PC-3 (cell line): ENCODE data around the gene PGBD5.

ENCODE experiments used
- EZH2phosphoT487 ChIP-seq: fragments of 300-600 bp; sonication (generic); IDR thresholded peaks from 2 replicates; pipeline ENCODE4 v1.6.1; 2018; ENCODE audit warnings: mild to moderate bottlenecking, antibody characterized with exemption, low read length, borderline replicate concordance
- TF ChIP-seq, protein P1 (sequence below): fragments of 300-600 bp; sonication (generic); conservative IDR thresholded peaks from 2 replicates; pipeline ENCODE4 v1.5.1; 2017; ENCODE audit warnings: antibody characterized with exemption, low read depth, mild to moderate bottlenecking, low read length

DNA sequence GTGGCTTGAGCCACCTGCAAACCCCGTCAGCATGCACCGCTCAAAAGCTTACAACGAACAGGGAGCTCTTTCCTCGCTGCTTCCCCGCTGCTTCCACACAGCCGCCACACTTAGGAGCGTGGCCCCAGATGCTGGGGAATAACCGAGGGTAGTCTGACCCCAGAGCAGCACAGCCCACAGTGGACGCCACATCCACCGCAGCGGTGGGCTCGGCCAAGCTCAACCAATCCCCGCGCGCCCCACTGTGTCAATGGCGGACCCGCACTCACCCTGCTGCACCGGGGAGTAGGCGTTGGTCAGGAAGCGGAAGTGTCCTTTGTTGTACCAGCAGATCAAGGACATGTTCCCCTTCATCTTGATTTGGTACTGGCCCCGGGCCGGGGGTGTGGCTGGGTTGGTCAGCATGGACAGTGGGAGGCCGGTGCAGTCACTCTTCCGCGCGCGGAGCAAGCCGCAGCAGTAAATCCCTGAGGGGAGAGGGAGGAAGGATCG, 93.5 kb downstream of the PGBD5 start:
- no peak for TF ChIP-seq EZH2phosphoT487
- TF ChIP-seq, protein P1, sequence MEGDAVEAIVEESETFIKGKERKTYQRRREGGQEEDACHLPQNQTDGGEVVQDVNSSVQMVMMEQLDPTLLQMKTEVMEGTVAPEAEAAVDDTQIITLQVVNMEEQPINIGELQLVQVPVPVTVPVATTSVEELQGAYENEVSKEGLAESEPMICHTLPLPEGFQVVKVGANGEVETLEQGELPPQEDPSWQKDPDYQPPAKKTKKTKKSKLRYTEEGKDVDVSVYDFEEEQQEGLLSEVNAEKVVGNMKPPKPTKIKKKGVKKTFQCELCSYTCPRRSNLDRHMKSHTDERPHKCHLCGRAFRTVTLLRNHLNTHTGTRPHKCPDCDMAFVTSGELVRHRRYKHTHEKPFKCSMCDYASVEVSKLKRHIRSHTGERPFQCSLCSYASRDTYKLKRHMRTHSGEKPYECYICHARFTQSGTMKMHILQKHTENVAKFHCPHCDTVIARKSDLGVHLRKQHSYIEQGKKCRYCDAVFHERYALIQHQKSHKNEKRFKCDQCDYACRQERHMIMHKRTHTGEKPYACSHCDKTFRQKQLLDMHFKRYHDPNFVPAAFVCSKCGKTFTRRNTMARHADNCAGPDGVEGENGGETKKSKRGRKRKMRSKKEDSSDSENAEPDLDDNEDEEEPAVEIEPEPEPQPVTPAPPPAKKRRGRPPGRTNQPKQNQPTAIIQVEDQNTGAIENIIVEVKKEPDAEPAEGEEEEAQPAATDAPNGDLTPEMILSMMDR: no peak
